ENCODE results near the gene CDCA5.

Gene CDCA5

DNA sequence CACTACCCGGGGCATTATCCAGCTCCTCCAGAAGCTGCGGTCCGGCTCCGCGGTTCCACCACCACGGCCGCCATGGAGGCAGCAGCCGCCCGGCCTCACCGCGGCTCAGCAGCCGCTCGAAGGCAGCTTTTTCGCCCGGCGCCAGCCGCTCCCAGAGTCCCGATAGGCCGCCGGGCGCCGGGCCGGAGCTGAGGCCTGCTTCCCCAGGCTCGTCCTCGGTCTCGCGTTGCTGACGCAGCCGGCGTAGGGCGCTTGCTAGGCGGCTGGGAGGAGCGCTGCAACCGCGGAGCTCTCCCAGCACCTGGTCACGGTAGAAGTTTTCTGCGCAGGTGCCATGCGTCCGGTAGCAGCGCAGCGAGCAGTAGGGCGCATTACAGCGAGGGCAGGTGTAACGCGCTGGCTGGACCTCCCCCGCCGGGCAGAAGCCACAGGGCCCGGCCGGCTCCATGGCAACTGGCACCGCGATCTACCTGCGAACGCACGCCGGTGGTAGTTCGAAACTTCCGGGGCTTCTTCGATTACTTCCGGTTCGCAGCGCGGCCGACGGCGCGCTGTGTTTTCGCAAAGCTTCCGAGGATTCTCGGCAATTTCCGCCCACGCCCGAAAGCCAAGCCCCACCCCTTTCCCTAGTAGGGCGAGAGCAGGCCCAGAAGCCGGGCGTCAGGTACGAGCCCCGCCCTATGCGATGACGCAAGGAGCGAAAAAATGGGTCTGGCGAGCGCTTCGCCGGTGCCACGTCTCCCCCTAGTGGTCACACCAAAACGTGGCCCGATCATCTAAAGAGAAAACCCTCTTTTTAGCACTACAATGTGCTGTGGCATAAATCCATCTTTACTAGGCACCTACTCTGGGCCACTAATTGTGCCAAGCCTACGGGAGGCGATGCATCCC is 33.6 kb upstream of the CDCA5 start, which contains the start of gene ZNHIT2:
TSS of gene ZNHIT2 (minus strand) at position 496 of the 891 bp plus-strand sequence. CDS start at position 448, 48 bp downstream.
- Histone ChIP-seq H3K9me3 (replicated peaks; ENCODE audit: low read length) (no peaks in the 10 kb centered on the region), H3K27me3 (ENCODE audit: control insufficient read depth, insufficient read depth, low read length) (no peaks in the 10 kb centered on the region), H3K36me3 (ENCODE audit: insufficient read depth, low read length) (peaks cover 42% of the 10 kb centered on the region), H3K4me3 (ENCODE audit: low read length) (peak within 1 kb of the TSS; percentile 84), H3K4me1 (ENCODE audit: control insufficient read depth, insufficient read depth, low read length) (peaks cover 28% of the 10 kb centered on the region), H3K9ac (ENCODE audit: low read depth, low read length) (peak within 1 kb of the TSS; percentile 93), H3K4me2 (ENCODE audit: low read length) (peak within 1 kb of the TSS; percentile 86)

DNA sequence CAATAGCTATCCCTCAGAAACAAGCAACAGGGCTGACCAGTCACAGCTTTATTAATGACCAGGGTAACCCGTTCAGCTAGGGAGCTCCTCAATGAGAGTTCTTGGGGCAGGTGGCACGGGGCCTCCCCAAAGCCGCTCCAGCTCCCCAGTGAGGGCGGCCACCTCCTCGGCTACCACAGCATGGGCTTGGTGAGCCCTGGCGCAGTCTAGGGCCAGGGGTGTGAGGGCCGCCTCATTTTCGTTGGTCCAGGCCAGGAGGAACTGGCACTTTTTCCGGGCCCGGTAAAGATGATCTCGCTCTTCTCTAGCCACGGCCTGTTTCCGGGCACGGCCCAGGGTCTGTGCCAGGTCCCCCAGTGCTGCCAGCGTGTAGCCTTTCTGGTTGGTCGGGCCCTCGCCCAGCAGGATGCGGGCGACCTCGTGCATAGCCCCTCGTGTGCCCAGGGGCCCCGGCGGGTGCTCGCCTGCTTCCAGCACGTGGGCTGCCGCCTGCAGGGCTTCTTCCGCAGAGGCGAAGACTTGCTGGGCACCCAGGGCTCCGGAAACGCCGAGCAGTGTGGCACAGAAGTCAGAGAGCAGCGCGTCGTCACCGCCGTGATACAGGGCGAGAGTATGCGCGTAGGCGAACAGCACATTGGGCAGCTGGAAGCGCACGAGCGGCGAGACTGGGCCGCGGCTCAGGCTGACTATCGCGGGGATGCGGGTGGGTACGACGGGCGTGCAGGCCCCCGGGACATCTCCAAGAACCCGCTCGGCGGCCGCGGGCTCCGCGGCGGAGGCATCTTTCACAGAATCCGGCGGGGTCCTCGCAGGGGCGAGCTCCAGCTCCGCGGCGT is 32.7 kb upstream of the CDCA5 start:
- Histone ChIP-seq H3K9ac (ENCODE audit: low read depth, low read length) (peak overlapping the region; percentile 93), H3K4me2 (ENCODE audit: low read length) (peak overlapping the region; percentile 86), H3K36me3 (ENCODE audit: insufficient read depth, low read length) (peaks cover 41% of the 10 kb centered on the region), H3K4me3 (ENCODE audit: low read length) (peak overlapping the region; percentile 84), H3K27me3 (ENCODE audit: control insufficient read depth, insufficient read depth, low read length) (no peaks in the 10 kb centered on the region), H3K4me1 (ENCODE audit: control insufficient read depth, insufficient read depth, low read length) (peaks cover 36% of the 10 kb centered on the region), H3K9me3 (replicated peaks; ENCODE audit: low read length) (no peaks in the 10 kb centered on the region)

DNA sequence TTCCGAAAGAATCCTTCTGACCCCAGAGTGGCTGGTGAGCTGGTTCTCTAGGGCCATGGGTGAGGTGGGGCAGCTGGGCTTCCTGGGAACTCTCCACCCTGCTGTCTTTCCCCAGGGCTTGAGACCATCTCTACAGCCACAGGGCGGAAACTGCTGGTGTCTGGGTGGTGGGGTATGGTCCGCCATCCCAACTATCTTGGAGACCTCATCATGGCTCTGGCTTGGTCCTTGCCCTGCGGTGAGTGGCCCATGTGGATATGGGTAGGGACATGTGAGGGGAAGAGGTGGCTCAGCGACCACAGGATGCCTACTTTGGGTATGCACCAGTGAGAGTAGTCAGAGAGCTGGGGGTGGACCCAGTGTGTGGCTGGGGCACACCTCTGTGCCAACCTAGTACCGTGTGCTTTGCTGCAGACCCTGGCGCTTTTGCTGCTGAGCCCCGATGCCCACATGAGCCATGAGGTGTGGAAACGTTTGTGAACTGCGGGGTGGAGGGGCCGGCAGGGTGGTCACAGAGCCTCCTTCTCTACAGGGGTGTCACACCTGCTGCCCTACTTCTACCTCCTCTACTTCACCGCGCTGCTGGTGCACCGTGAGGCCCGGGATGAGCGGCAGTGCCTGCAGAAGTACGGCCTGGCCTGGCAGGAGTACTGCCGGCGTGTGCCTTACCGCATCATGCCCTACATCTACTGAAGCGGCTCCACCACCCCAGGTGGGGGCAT is 31.7 kb upstream of the CDCA5 start:
- Histone ChIP-seq H3K27me3 (ENCODE audit: control insufficient read depth, insufficient read depth, low read length) (no peaks in the 10 kb centered on the region), H3K36me3 (ENCODE audit: insufficient read depth, low read length) (peaks cover 30% of the 10 kb centered on the region), H3K4me2 (ENCODE audit: low read length) (peak overlapping the region; percentile 86), H3K4me1 (ENCODE audit: control insufficient read depth, insufficient read depth, low read length) (peaks cover 30% of the 10 kb centered on the region), H3K9me3 (replicated peaks; ENCODE audit: low read length) (no peaks in the 10 kb centered on the region), H3K4me3 (ENCODE audit: low read length) (no peak overlapping the region), H3K9ac (ENCODE audit: low read depth, low read length) (no peak overlapping the region)

DNA sequence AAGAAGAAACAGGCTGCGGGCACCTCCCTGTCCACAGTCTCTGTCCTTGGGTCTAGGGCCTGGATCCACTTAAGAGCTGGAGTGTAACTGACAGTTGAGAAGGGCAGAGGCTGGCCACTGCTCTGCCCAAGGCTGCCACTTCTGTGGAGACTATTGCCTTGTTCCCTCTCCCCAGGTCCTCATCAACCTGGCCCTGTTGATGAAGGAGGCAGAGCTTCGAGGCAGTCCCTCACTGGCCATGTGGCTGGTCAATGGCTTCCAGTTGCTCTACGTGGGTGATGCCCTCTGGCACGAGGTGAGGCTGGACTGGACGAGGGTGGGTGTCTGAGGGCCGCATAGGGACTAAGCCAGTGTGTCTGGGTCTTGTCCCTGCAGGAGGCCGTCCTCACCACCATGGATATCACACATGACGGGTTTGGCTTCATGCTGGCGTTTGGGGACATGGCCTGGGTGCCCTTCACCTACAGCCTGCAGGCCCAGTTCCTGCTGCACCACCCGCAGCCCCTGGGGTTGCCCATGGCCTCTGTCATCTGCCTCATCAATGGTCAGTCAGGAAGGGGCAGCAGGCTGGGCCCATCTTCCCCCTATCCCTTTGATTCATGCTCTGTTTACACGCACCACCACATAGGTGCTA is 30.8 kb upstream of the CDCA5 start:
- H3K27me3 ChIP-seq (ENCODE audit: control insufficient read depth, insufficient read depth, low read length) = no peaks in the 10 kb centered on the region
- no peak overlapping the region for H3K4me3 ChIP-seq (ENCODE audit: low read length)
- H3K9ac ChIP-seq (ENCODE audit: low read depth, low read length) = no peak overlapping the region
- H3K4me1 ChIP-seq (ENCODE audit: control insufficient read depth, insufficient read depth, low read length) = peaks cover 32% of the 10 kb centered on the region
- peaks cover 22% of the 10 kb centered on the region for H3K36me3 ChIP-seq (ENCODE audit: insufficient read depth, low read length)
- H3K4me2 ChIP-seq (ENCODE audit: low read length) = no peak overlapping the region
- H3K9me3 ChIP-seq (replicated peaks; ENCODE audit: low read length) = no peaks in the 10 kb centered on the region

DNA sequence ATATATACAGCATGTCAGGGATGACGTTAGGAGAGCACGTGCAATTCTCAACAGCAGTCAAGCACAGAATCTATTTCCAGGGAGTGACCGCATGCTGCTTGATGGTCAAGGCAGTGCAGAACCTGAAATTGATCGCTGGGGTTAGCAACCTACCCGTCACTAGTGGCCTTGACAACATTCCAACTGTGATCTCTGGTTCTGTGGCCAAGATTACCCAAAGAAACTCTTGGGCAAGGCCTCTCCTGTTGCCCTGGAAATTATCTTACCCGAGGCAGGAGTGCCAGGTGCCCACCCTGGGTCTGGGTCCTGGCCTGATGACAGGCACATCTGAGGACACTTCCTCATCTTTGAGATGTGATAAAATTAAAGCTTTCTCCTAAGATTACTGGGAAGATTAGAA is 30.0 kb upstream of the CDCA5 start:
- Histone ChIP-seq H3K27me3 (ENCODE audit: control insufficient read depth, insufficient read depth, low read length) (no peaks in the 10 kb centered on the region), H3K36me3 (ENCODE audit: insufficient read depth, low read length) (peaks cover 16% of the 10 kb centered on the region), H3K4me2 (ENCODE audit: low read length) (no peak overlapping the region), H3K4me1 (ENCODE audit: control insufficient read depth, insufficient read depth, low read length) (peaks cover 32% of the 10 kb centered on the region), H3K9me3 (replicated peaks; ENCODE audit: low read length) (no peaks in the 10 kb centered on the region), H3K9ac (ENCODE audit: low read depth, low read length) (no peak overlapping the region), H3K4me3 (ENCODE audit: low read length) (no peak overlapping the region)

DNA sequence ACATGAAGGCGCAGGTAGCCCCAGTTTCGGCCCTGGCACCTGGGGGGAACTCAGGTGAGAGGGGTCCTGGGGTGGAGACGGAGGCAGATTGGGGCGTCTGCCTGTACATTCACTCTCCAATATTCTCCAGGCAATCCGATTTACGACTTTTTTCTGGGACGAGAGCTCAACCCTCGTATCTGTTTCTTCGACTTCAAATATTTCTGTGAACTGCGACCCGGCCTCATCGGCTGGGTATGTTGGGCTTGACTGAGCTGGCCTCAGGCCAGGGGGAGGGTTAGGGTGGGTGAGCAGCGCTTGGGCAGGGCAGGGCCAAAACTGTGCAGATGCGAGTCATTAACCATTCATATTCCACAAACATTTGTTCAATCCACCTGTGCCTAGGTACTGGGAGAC is 29.5 kb upstream of the CDCA5 start:
- Histone ChIP-seq H3K36me3 (ENCODE audit: insufficient read depth, low read length) (peaks cover 16% of the 10 kb centered on the region), H3K4me1 (ENCODE audit: control insufficient read depth, insufficient read depth, low read length) (peaks cover 32% of the 10 kb centered on the region), H3K27me3 (ENCODE audit: control insufficient read depth, insufficient read depth, low read length) (no peaks in the 10 kb centered on the region), H3K4me2 (ENCODE audit: low read length) (peak overlapping the region; percentile 96), H3K9ac (ENCODE audit: low read depth, low read length) (no peak overlapping the region), H3K9me3 (replicated peaks; ENCODE audit: low read length) (no peaks in the 10 kb centered on the region), H3K4me3 (ENCODE audit: low read length) (no peak overlapping the region)

DNA sequence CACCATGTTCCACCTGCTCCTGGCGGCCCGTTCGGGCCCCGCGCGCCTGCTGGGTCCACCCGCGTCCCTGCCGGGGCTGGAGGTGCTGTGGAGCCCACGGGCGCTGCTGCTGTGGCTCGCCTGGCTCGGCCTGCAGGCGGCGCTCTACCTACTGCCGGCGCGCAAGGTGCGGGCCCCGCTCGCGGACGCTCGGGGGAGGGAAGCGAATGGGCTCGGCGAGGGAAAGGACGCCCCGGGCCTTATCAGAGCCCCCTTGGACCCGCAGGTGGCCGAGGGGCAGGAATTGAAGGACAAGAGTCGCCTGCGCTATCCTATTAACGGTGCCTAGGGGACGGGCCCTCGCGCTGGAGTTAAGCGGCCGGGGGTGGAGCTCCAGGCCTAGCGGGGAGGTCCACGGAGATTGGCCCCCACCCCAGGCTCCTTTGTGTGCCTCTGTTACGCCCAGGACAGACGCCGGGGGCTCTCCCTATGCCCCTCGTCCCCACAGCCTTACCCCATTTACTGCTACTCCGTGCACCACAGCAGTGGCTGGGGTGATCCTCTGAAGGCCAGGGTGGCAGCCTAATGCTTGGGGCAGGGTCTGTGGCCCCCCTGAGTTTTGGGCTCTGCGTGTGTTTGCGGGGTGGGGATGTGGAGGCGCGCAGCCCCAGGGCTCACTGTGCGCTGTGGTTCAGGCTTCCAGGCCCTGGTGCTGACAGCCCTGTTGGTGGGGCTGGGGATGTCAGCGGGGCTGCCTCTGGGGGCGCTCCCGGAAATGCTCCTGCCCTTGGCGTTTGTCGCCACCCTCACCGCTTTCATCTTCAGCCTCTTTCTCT is 28.9 kb upstream of the CDCA5 start:
- H3K36me3 ChIP-seq (ENCODE audit: insufficient read depth, low read length) = peaks cover 19% of the 10 kb centered on the region

DNA sequence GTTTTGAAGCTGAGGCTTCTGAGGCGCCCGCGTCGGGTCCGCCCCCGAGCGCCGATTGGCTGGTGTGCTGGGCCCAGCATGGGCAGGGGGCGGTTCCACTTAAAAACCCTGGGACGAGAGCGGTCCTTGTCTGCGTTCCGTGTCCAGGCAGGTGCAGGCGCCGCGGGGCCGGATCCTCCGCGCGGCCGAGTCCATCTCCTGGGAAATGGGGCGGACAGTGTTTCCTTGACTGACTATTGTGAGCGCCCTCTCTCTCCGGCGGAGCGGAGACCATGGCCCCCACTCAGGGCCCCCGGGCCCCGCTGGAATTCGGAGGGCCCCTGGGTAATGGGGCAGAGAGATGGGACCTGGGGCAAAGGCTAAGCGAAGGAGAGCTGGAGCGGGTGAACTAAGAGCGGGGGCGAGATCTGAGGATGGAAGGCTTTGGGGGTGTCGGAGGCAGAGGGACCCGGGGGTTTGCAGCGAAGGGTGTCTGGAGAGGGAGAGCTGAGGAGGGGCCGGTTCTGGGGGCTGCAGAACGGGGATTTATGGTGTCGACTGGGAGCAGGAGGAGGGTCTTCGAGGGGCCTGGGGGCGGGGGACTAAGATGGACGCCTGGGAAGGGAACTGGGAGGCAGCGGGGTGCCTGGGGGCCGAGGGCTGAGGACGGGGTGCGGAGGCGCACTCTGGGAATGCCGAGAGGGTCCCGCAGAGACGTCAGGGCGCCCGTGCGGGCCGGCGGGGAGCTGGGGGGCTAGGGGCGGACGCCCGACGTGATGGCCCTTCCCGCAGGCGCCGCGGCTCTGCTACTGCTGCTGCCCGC is 28.1 kb upstream of the CDCA5 start, which contains the start of gene TM7SF2:
TSS of gene TM7SF2 (plus strand) at position 129 of the 802 bp plus-strand sequence. CDS start at position 273, 144 bp downstream.
- peaks cover 32% of the 10 kb centered on the region for H3K4me1 ChIP-seq (ENCODE audit: control insufficient read depth, insufficient read depth, low read length)
- peaks cover 19% of the 10 kb centered on the region for H3K36me3 ChIP-seq (ENCODE audit: insufficient read depth, low read length)
- H3K4me3 ChIP-seq (ENCODE audit: low read length) = peak within 1 kb of the TSS; percentile 70
- H3K9me3 ChIP-seq (replicated peaks; ENCODE audit: low read length) = no peaks in the 10 kb centered on the region
- peak within 1 kb of the TSS; percentile 45 for H3K9ac ChIP-seq (ENCODE audit: low read depth, low read length)
- no peaks in the 10 kb centered on the region for H3K27me3 ChIP-seq (ENCODE audit: control insufficient read depth, insufficient read depth, low read length)
- peak within 1 kb of the TSS; percentile 96 for H3K4me2 ChIP-seq (ENCODE audit: low read length)

More for the DNA sequence above, 28.9 kb upstream of the CDCA5 start:
- Histone ChIP-seq H3K27me3 (ENCODE audit: control insufficient read depth, insufficient read depth, low read length) (no peaks in the 10 kb centered on the region), H3K4me1 (ENCODE audit: control insufficient read depth, insufficient read depth, low read length) (peaks cover 32% of the 10 kb centered on the region), H3K4me3 (ENCODE audit: low read length) (peak overlapping the region; percentile 70), H3K4me2 (ENCODE audit: low read length) (peak overlapping the region; percentile 96), H3K9me3 (replicated peaks; ENCODE audit: low read length) (no peaks in the 10 kb centered on the region), H3K9ac (ENCODE audit: low read depth, low read length) (peak overlapping the region; percentile 45)

DNA sequence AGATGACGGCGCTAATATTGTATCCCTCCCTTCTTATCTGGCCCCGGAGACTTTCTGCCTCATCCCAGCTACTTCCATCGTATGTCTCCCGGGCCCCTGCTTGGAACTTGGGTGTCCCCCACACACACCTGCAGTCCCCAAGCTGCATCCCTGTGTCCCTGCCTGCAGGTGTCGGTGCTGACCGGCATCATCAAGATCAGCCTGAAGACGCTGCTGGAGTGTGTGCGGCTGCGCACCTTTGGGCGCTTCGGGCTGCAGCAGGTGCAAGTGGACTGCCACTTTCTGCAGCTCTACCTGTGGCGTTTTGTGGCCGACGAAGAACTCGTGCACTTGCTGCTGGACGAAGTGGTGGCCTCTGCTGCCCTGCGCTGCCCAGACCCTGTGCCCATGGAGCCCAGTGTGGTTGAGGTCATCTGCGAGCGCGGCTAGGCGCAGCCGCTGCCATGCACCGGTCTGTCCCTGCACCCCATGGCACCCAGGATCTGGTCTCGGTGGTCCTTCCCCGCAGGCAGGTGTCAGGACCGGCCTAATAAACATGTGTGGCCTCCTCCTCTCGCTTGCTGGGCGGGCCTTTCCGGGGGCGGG is 27.4 kb upstream of the CDCA5 start:
- H3K4me2 ChIP-seq (ENCODE audit: low read length) = peak overlapping the region; percentile 96
- peaks cover 17% of the 10 kb centered on the region for H3K36me3 ChIP-seq (ENCODE audit: insufficient read depth, low read length)
- no peak overlapping the region for H3K9ac ChIP-seq (ENCODE audit: low read depth, low read length)
- peaks cover 25% of the 10 kb centered on the region for H3K4me1 ChIP-seq (ENCODE audit: control insufficient read depth, insufficient read depth, low read length)
- H3K27me3 ChIP-seq (ENCODE audit: control insufficient read depth, insufficient read depth, low read length) = no peaks in the 10 kb centered on the region
- H3K4me3 ChIP-seq (ENCODE audit: low read length) = no peak overlapping the region
- no peaks in the 10 kb centered on the region for H3K9me3 ChIP-seq (replicated peaks; ENCODE audit: low read length)

Data from skeletal muscle satellite cell (primary cell).